Transverse colon (tissue), 4 donors: ENCODE results near the gene LRP3.

Experiments
- POLR2AphosphoS5 ChIP-seq, 3 donors: sonication (generic); formaldehyde crosslinking; IDR thresholded peaks; one replicate each; pipeline ENCODE4 v1.6.1; 2016; ENCODE audit warnings: antibody characterized with exemption in 3 of 3
- TF ChIP-seq, protein P1 (sequence below), 5 experiments: fragments of 200-600 bp in 3 of 5; fragments of 450-650 bp in 2 of 5; sonication (generic) in 3 of 5; IDR thresholded peaks; 1 replicate in 2 of 5; 2 replicates in 3 of 5; pipeline ENCODE4 v1.5.1; 2016 to 2017; ENCODE audit warnings: antibody characterized with exemption in 5 of 5, inconsistent platforms in 3 of 5, mild to moderate bottlenecking in 2 of 5, moderate library complexity in 1 of 5

- TF ChIP-seq, protein P1, sequence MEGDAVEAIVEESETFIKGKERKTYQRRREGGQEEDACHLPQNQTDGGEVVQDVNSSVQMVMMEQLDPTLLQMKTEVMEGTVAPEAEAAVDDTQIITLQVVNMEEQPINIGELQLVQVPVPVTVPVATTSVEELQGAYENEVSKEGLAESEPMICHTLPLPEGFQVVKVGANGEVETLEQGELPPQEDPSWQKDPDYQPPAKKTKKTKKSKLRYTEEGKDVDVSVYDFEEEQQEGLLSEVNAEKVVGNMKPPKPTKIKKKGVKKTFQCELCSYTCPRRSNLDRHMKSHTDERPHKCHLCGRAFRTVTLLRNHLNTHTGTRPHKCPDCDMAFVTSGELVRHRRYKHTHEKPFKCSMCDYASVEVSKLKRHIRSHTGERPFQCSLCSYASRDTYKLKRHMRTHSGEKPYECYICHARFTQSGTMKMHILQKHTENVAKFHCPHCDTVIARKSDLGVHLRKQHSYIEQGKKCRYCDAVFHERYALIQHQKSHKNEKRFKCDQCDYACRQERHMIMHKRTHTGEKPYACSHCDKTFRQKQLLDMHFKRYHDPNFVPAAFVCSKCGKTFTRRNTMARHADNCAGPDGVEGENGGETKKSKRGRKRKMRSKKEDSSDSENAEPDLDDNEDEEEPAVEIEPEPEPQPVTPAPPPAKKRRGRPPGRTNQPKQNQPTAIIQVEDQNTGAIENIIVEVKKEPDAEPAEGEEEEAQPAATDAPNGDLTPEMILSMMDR (IDR thresholded peaks at IDR 0.05), result no peak
- TF ChIP-seq POLR2AphosphoS5 (IDR thresholded peaks at IDR 0.05), result no peak
Measured at GRCh38 chr19:33150852-33151518, 43.1 kb upstream of the LRP3 start.
